ENCODE results near the gene SDC3. TPM values are rescaled to one million over a fixed set of nuclear protein-coding genes. Genes with fewer than 3 reads are reported as not detected.

The SDC3 gene
- polyA plus RNA-seq, 3 donors = 0.05 to 1.2 (median 0.12) TPM

GRCh38 chr1:30878559-30878958 lies 30.0 kb downstream of the SDC3 start:
- no peaks in the 10 kb centered on the region for H3K36me3 ChIP-seq (replicated peaks in 1 of 2; ENCODE audit: control insufficient read depth in 1 of 2, insufficient read depth in 2 of 2, low read length in 2 of 2)
- Mint-ChIP-seq H3K27ac (no peak overlapping the region), H3K27me3 (ENCODE audit: low read depth in 3 of 3) (peaks cover 36 to 81% (median 59%) of the 10 kb centered on the region in 3 donors), H3K4me1 (peaks cover 29% of the 10 kb centered on the region), H3K4me3 (no peak overlapping the region), H3K36me3 (no peaks in the 10 kb centered on the region), H3K9me3 (peaks cover 3 to 10% (median 6%) of the 10 kb centered on the region in 7 donors)
- DNase-seq = no peak
- no peaks in the 10 kb centered on the region for H3K79me2 ChIP-seq (ENCODE audit: insufficient read depth, low read length)
- no peak overlapping the region for H3K4me3 ChIP-seq (replicated peaks in 1 of 3; ENCODE audit: low read depth in 2 of 3, low read length in 3 of 3)
- no peak overlapping the region for H3K4me2 ChIP-seq (replicated peaks; ENCODE audit: extremely low read depth, low read length, poor library complexity, severe bottlenecking)
- peaks cover 16 to 17% of the 10 kb centered on the region in 2 donors for H3K4me1 ChIP-seq (ENCODE audit: control insufficient read depth in 1 of 2, insufficient read depth in 2 of 2, low read length in 2 of 2)
- no peak overlapping the region for H2AFZ ChIP-seq (ENCODE audit: insufficient read depth, low read depth, low read length, poor library complexity, severe bottlenecking)
- no peak overlapping the region for H3K27ac ChIP-seq (ENCODE audit: low read depth in 1 of 2, low read length in 2 of 2)
- H3K27me3 ChIP-seq (ENCODE audit: control insufficient read depth in 2 of 2, insufficient read depth in 2 of 2, low read length in 2 of 2) = peaks cover 0 to 48% of the 10 kb centered on the region in 2 donors
- 89% methylated on average over 4 of the region's 13 CpGs for WGBS (ENCODE audit: insufficient coverage)
- intact Hi-C loops (cut with micrococcal nuclease) = no loop called here
- no peaks in the 10 kb centered on the region for H4K20me1 ChIP-seq (ENCODE audit: insufficient read depth, low read length)
- TF ChIP-seq CTCF (IDR thresholded peaks at IDR 0.05) = no peak
- H3K9ac ChIP-seq (ENCODE audit: insufficient read depth, low read length, poor library complexity, severe bottlenecking) = no peak overlapping the region
- peaks cover 0 to 6% of the 10 kb centered on the region in 2 donors for H3K9me3 ChIP-seq (replicated peaks in 1 of 2; ENCODE audit: control insufficient read depth in 1 of 2, insufficient read depth in 1 of 2, low read length in 2 of 2)

- peaks cover 0 to 10% of the 10 kb centered on the region in 2 donors for H3K9me3 ChIP-seq (replicated peaks in 1 of 2; ENCODE audit: control insufficient read depth in 1 of 2, insufficient read depth in 1 of 2, low read length in 2 of 2)
- H4K20me1 ChIP-seq (ENCODE audit: insufficient read depth, low read length) = no peaks in the 10 kb centered on the region
- H3K27me3 Mint-ChIP-seq (ENCODE audit: low read depth in 3 of 3) = peaks cover 36 to 79% (median 60%) of the 10 kb centered on the region in 3 donors
- peak overlapping the region in 1 of 7 donors; percentile 78 for H3K27ac Mint-ChIP-seq
- no peak for TF ChIP-seq CTCF (IDR thresholded peaks at IDR 0.05)
- no peak overlapping the region for H3K9ac ChIP-seq (ENCODE audit: insufficient read depth, low read length, poor library complexity, severe bottlenecking)
- 86% methylated on average over 5 of the region's 9 CpGs for WGBS (ENCODE audit: insufficient coverage)
- H3K4me2 ChIP-seq (replicated peaks; ENCODE audit: extremely low read depth, low read length, poor library complexity, severe bottlenecking) = peak overlapping the region; percentile 52
- H3K4me1 ChIP-seq (ENCODE audit: control insufficient read depth in 1 of 2, insufficient read depth in 2 of 2, low read length in 2 of 2) = peaks cover 16 to 17% of the 10 kb centered on the region in 2 donors
- peak overlapping the region in 1 of 2 donors; percentile 84 for H3K4me3 Mint-ChIP-seq
- H3K4me1 Mint-ChIP-seq = peaks cover 29% of the 10 kb centered on the region
- H3K27me3 ChIP-seq (ENCODE audit: control insufficient read depth in 2 of 2, insufficient read depth in 2 of 2, low read length in 2 of 2) = peaks cover 0 to 43% of the 10 kb centered on the region in 2 donors
- no peaks in the 10 kb centered on the region for H3K36me3 ChIP-seq (replicated peaks in 1 of 2; ENCODE audit: control insufficient read depth in 1 of 2, insufficient read depth in 2 of 2, low read length in 2 of 2)
- no peak overlapping the region for H3K27ac ChIP-seq (ENCODE audit: low read depth in 1 of 2, low read length in 2 of 2)
- H2AFZ ChIP-seq (ENCODE audit: insufficient read depth, low read depth, low read length, poor library complexity, severe bottlenecking) = no peak overlapping the region
- H3K4me3 ChIP-seq (replicated peaks in 1 of 3; ENCODE audit: low read depth in 2 of 3, low read length in 3 of 3) = no peak overlapping the region
- peaks cover 3 to 15% (median 8%) of the 10 kb centered on the region in 7 donors for H3K9me3 Mint-ChIP-seq
- no peak for DNase-seq
- intact Hi-C loops (cut with micrococcal nuclease) = no loop called here
- H3K79me2 ChIP-seq (ENCODE audit: insufficient read depth, low read length) = no peaks in the 10 kb centered on the region
- no peaks in the 10 kb centered on the region for H3K36me3 Mint-ChIP-seq
These were observed 30.5 kb downstream of the SDC3 start for GRCh38 chr1:30878016-30878415.

Measured in CD14-positive monocyte (primary cell).